Osteoblast (primary cell): ENCODE measurements around the gene CPNE4. TPM values are rescaled to one million over a fixed set of nuclear protein-coding genes. Genes with fewer than 3 reads are reported as not detected.

Experiments
- DNase-seq: peaks from one replicate; pipeline ENCODE4 v3.0.0; 2011; ENCODE audit warnings: low spot score, mixed read lengths; ENCODE audit not compliant: insufficient read length; ENCODE audit errors: missing footprints
- H2AFZ ChIP-seq: 2 replicates; pipeline ENCODE4 v1.6.0; 2011; ENCODE audit warnings: mild to moderate bottlenecking, low read length
- H3K27ac ChIP-seq: 2 replicates; pipeline ENCODE4 v1.5.1; 2011; ENCODE audit warnings: mild to moderate bottlenecking, low read depth, low read length, moderate library complexity
- H3K27me3 ChIP-seq: 2 replicates; pipeline ENCODE4 v1.6.0; 2012; ENCODE audit warnings: mild to moderate bottlenecking, control low read depth, inconsistent platforms, low read length, moderate library complexity; ENCODE audit not compliant: insufficient read depth
- H3K36me3 ChIP-seq: 2 replicates; pipeline ENCODE4 v1.5.1; 2011; ENCODE audit warnings: mild to moderate bottlenecking, low read length, control low read depth, moderate library complexity; ENCODE audit not compliant: insufficient read depth
- H3K4me1 ChIP-seq: 2 replicates; pipeline ENCODE4 v1.5.1; 2011; ENCODE audit warnings: mild to moderate bottlenecking, low read length, control low read depth, moderate library complexity; ENCODE audit not compliant: insufficient read depth
- H3K4me2 ChIP-seq: 2 replicates; pipeline ENCODE4 v1.6.0; 2011; ENCODE audit warnings: mild to moderate bottlenecking, low read length; ENCODE audit not compliant: insufficient read depth
- H3K4me3 ChIP-seq: fragments of 200-600 bp; sonication (generic); 3 replicates; pipeline ENCODE4 v1.5.1; 2012; ENCODE audit warnings: mild to moderate bottlenecking, low read length, inconsistent platforms; ENCODE audit not compliant: insufficient read depth
- H3K79me2 ChIP-seq: 2 replicates; pipeline ENCODE4 v1.6.0; 2012; ENCODE audit warnings: mild to moderate bottlenecking, low read length, control low read depth, inconsistent platforms; ENCODE audit not compliant: insufficient read depth
- H3K9me3 ChIP-seq: 2 replicates; pipeline ENCODE4 v1.5.1; 2011; ENCODE audit warnings: low read depth, low read length, control low read depth
- H4K20me1 ChIP-seq: 2 replicates; pipeline ENCODE4 v1.6.0; 2012; ENCODE audit warnings: mild to moderate bottlenecking, low read length, control low read depth; ENCODE audit not compliant: insufficient read depth
- CTCF ChIP-seq: IDR thresholded peaks from 2 replicates; pipeline ENCODE4 v1.5.1; 2011; ENCODE audit warnings: mild to moderate bottlenecking, low read depth, low read length, moderate library complexity; ENCODE audit errors: extremely low read depth
- total RNA-seq: library from RNA; depleted of rRNA; stranded (reverse); fragments of >200 nt; gene quantifications from 2 replicates; pipeline ENCODE4 v1.2.3, GENCODE V29; 2012

The CPNE4 gene
- total RNA-seq, 1 donor = not detected

- peaks cover 3% of the 10 kb centered on the region for H3K27me3 ChIP-seq
- TF ChIP-seq CTCF = no peak
- H3K9me3 ChIP-seq = no peaks in the 10 kb centered on the region
- H3K4me2 ChIP-seq = no peak overlapping the region
- no peak overlapping the region for H3K27ac ChIP-seq
- H3K36me3 ChIP-seq = no peaks in the 10 kb centered on the region
- no peak for DNase-seq
- no peak overlapping the region for H3K4me3 ChIP-seq
- H4K20me1 ChIP-seq = no peaks in the 10 kb centered on the region
- peaks cover 2% of the 10 kb centered on the region for H3K4me1 ChIP-seq
- no peaks in the 10 kb centered on the region for H3K79me2 ChIP-seq
- H2AFZ ChIP-seq = no peak overlapping the region
Measured at GRCh38 chr3:131796558-131797198, 238.1 kb downstream of the CPNE4 start.

GRCh38 chr3:131796111-131796510, 238.7 kb downstream of the CPNE4 start:
- Histone ChIP-seq H3K27me3 (peaks cover 3% of the 10 kb centered on the region), H3K4me2 (no peak overlapping the region), H3K27ac (no peak overlapping the region), H2AFZ (no peak overlapping the region), H3K9me3 (no peaks in the 10 kb centered on the region), H4K20me1 (no peaks in the 10 kb centered on the region), H3K36me3 (no peaks in the 10 kb centered on the region), H3K4me3 (no peak overlapping the region), H3K79me2 (no peaks in the 10 kb centered on the region), H3K4me1 (peaks cover 2% of the 10 kb centered on the region)
- no peak for DNase-seq
- no peak for TF ChIP-seq CTCF

- Histone ChIP-seq H3K4me1 (peaks cover 2% of the 10 kb centered on the region), H3K36me3 (no peaks in the 10 kb centered on the region), H3K27me3 (peaks cover 3% of the 10 kb centered on the region), H3K79me2 (no peaks in the 10 kb centered on the region), H3K4me2 (no peak overlapping the region), H2AFZ (no peak overlapping the region), H3K4me3 (no peak overlapping the region), H3K9me3 (no peaks in the 10 kb centered on the region), H4K20me1 (no peaks in the 10 kb centered on the region), H3K27ac (no peak overlapping the region)
- no peak for TF ChIP-seq CTCF
- DNase-seq = no peak
Measured at GRCh38 chr3:131795390-131796090, 239.3 kb downstream of the CPNE4 start.

GRCh38 chr3:131794766-131795388, 239.9 kb downstream of the CPNE4 start:
- Histone ChIP-seq H3K27ac (no peak overlapping the region), H3K4me2 (no peak overlapping the region)
- peak; percentile 83 for TF ChIP-seq CTCF

More at GRCh38 chr3:131794766-131795388, 239.9 kb downstream of the CPNE4 start:
- H3K36me3 ChIP-seq = no peaks in the 10 kb centered on the region
- H3K27me3 ChIP-seq = peaks cover 3% of the 10 kb centered on the region
- peak; percentile 64 for DNase-seq
- no peaks in the 10 kb centered on the region for H3K9me3 ChIP-seq
- no peak overlapping the region for H2AFZ ChIP-seq
- H4K20me1 ChIP-seq = no peaks in the 10 kb centered on the region
- peaks cover 2% of the 10 kb centered on the region for H3K4me1 ChIP-seq
- no peaks in the 10 kb centered on the region for H3K79me2 ChIP-seq
- H3K4me3 ChIP-seq = no peak overlapping the region
